NK-92 (cell line): ENCODE data around the gene ATP2C2.

ENCODE experiments used
- DNase-seq: peaks from one replicate; lab custom pipeline; 2025; ENCODE audit not compliant: unreplicated experiment; lab: John Stamatoyannopoulos, UW

ATP2C2 gene

DNA sequence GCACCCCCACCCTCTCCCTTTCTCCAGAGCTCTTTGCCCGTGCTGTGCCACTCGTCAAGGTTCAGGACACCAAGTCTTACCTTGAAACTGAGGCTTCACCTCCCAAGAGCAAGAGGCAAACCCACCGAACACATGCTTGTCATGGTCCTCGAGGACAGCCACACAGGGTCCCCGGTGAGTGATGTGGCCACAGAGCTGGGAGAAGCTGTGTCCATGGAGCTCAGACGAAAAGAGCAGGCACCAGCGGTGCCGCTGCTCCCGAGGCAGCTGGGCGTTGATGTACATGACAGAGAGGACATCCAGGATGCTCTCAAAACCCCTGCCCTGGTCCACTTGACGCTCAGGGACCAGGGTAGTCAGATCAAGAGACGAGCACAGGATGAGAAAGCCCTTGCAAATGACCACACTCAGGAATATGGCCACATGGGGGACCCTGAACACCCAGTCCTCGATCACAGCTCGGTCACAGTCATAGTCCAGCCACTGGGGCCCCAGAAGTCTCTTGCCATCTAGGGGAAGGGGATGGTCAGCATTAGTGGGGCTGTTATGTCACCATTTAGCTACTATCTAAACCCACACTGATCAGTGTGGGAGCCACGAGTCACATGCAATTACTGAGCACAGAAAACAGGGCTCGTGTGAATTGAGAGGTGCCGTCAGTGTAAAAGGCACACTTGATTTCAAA lies 118.4 kb downstream of the ATP2C2 start:
- DNase-seq = no peak

DNA sequence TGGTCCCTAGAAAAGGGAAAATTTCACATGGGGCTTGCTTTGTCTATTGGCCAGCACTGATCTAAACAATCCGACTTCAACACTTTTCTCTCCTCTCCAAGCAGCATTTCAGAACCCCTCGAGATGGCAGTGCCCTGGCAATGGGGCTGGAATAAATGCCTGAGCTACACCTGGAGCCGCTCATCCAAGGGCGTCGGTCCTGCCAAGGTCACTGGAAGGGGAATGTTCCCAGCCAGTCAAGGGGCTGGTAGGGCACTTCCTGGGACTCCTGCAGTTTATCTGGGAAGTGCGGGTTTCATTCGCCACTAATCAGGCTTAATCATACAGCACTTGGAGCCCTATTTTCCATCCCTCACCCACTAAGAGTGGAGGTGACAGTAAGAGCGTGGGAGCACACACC lies 119.0 kb downstream of the ATP2C2 start:
- no peak for DNase-seq

DNA sequence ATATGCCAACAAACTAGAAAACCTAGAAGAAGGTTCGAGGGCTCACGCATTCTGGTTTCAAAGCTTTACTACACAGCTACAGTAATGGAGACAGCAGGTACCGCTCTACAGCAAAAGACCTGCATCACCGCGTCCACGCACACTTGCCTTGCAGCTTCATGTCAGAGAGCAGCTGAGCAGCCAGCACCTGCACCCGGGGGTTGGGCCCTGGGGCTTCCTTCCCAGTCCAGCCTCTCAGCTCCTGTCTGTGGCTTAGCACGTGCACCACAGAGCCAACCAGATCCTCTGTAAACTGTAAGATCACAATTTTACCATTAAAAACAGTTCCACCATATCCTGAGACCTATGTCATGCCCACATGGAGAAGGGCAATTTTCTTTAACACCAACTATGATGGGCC lies 120.8 kb downstream of the ATP2C2 start:
- DNase-seq = no peak

DNA sequence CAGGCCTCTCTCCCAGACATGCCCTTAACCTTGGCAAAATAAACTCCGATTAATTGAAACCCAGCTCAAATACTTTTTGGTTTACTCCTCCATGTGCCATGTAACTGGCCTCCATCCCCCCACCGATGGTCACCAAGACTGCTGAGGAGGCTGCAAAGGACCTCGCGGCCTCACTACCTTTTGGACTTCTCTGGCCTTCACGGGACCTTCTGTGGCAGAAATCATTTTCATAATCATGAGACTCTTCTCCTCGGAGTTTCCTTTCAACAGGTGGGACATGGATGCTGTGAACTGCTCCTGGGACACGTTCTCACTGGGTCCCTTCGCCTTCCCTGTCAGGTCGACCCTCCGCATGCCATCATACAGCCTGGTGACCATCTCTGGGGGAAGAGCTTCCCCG lies 127.2 kb downstream of the ATP2C2 start:
- DNase-seq = no peak

- no peak for DNase-seq
Measured at GRCh38 chr16:84496991-84497390, 128.7 kb downstream of the ATP2C2 start.

- DNase-seq = no peak
Measured at GRCh38 chr16:84497418-84498222, 129.3 kb downstream of the ATP2C2 start.

- no peak for DNase-seq
Measured at GRCh38 chr16:84498223-84498610, 129.9 kb downstream of the ATP2C2 start.

DNA sequence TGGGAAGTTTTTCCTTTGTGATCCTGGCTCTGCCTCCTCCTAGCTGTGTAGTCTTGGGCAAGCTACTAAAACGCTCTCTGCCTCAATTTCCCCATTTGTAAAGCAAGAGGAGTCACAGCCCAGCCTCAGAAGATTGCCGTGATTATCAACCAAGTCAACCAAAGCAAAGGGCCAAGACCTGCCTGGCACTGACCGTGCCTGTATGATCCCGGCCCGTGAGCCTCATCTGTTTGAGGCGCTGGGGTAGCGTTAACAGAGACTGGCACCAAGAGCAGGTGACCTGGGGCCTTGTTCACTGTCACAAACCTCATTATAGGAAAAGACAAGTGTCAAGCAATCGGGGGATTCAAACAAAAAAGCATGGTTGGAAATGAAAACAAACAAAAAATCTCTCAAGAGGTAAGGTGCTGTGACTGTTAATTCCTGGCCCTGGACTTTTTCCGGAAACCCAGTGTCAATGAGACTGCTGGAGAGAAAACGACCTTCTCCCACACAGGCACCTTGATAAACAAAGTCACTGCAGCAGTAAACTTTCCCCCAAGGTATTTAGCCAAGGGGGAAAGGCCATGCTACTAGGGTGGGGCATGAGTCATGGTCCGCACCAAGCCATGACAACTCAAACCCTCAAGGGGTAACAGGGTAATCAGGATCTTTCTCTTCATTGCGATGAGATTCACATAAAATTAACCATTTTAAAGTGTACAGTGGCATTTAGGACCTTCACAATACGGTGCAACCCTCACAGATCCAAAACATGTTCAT lies 130.7 kb downstream of the ATP2C2 start:
- DNase-seq = no peak

- DNase-seq = no peak
Measured at GRCh38 chr16:84499638-84500037, 131.3 kb downstream of the ATP2C2 start.

GRCh38 chr16:84500531-84500930 lies 132.2 kb downstream of the ATP2C2 start:
- no peak for DNase-seq

DNA sequence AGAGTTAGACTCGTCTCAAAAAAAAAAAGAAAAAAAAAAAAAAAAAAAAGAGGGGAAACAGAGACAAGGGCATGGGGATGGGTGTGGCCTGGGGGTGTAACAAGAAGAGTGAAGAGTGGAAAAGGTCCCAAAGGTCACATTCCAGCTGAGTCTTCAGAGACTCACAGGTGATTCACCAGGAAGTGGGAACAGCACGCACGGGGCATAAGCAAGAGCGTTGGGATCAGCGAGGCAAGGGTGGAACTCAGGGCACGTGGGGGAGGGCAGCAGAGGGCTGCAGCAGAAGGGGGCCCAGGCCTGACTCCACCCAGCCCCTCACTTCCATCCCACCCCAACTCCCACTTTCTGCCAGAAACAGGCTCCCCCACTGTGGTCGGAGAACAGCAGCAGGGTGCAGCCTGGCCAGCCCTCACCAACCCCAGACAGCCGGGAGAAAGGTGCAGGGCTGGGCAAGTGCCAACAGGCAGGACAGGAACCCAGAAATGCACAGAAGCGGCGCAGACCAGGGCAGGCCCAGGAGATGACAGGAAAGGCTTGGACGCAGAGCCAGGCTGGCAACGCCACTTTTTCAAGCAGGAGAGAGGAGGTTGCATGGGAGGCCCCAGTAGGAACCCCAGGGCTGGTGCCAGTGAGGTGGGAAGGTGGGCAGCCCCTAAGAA lies 132.9 kb downstream of the ATP2C2 start:
- DNase-seq = no peak

DNA sequence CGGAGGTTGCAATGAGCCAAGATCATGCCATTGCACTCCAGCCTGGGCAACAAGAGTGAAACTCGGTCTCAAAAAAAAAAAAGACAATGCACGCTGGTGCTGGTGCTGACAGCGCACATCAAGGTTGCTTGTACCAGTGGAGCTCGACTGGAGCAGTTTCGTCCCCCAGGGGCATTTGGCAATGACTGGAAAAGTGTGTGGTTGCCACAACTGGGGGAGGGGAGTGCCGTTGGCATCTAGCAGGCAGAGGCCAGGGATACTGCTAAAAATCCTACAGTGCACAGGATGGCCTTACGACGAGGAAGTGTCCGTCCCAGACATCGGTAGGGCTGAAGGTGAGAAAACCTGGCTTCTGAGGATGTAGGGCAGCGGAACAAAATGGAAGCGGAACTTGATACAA lies 133.7 kb downstream of the ATP2C2 start:
- no peak for DNase-seq

DNA sequence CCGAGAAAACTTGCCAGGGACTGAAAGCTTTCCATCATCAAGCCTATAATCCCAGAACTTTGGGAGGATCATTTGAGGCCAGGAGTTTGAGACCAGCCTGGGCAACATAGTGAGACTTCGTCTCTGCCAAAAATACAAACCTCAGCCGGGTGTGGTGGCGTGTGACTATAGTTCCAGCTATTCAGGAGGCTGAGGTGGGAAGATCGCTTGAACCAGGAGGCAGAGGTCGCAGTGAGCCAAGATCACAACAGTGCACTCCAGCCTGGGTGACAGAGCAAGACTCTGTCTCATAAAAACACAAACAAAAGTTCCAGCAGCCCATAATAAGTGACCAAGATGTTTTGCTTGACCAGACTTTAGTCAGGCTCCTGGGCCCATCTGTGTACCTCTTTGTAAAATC lies 134.2 kb downstream of the ATP2C2 start:
- DNase-seq = no peak

GRCh38 chr16:84503751-84504395 lies 135.5 kb downstream of the ATP2C2 start:
- no peak for DNase-seq

- peak; percentile 82 for DNase-seq
Measured at GRCh38 chr16:84504420-84505248, 136.3 kb downstream of the ATP2C2 start, which contains the start of gene MEAK7. MEAK7 (minus strand) TSS chr16:84504659; CDS start chr16:84498086, 6,573 bp downstream.

GRCh38 chr16:84505249-84506187 lies 137.2 kb downstream of the ATP2C2 start:
- DNase-seq = no peak

GRCh38 chr16:84507011-84507982 lies 139.0 kb downstream of the ATP2C2 start:
- no peak for DNase-seq

- DNase-seq = no peak
Measured at GRCh38 chr16:84508502-84508901, 140.2 kb downstream of the ATP2C2 start.
